Calu3 (cell line): ENCODE results near the gene TOMM70. TPM values are rescaled to one million over a fixed set of nuclear protein-coding genes. Genes with fewer than 3 reads are reported as not detected.
A peak's percentile ranks its signal among the peaks of the same experiment; 100 is the strongest.
"Not testable (repeated sequence)": the region's sequence is repeated elsewhere in the genome, so short reads cannot be mapped to it uniquely, and the experiment has no call there.

Experiments
- Bru-seq: library from RNA; stranded (reverse); fragments of 400-500 nt; gene quantifications from one replicate; lab custom pipeline; 2021; lab: Mats Ljungman, UMichigan
- BruChase-seq, 2 experiments: library from RNA; stranded (reverse); fragments of 400-500 nt; gene quantifications; one replicate each; lab custom pipeline; 2021; lab: Mats Ljungman, UMichigan
- BruUV-seq: library from RNA; stranded (reverse); fragments of 400-500 nt; replicated peaks from 2 replicates; lab custom pipeline; 2021; lab: Mats Ljungman, UMichigan
- CTCF ChIA-PET: fragments of 300-600 bp; sonication (Branson Sonifier 250); formaldehyde crosslinking; loops from one replicate; lab custom pipeline; 2022; ENCODE audit warnings: antibody characterized with exemption; lab: Charles Lee
- DNase-seq: peaks from one replicate; pipeline ENCODE4 v3.0.0; 2022
- H3K27ac Mint-ChIP-seq: one replicate; pipeline ENCODE4 v1.8.0; 2022; ENCODE audit warnings: mixed read lengths; ENCODE audit not compliant: unreplicated experiment
- H3K27me3 Mint-ChIP-seq: one replicate; pipeline ENCODE4 v1.8.0; 2022; ENCODE audit warnings: mixed read lengths; ENCODE audit not compliant: unreplicated experiment
- H3K36me3 Mint-ChIP-seq: one replicate; pipeline ENCODE4 v1.8.0; 2022; ENCODE audit warnings: mild to moderate bottlenecking, moderate library complexity, mixed read lengths; ENCODE audit not compliant: insufficient read depth, unreplicated experiment
- H3K4me1 Mint-ChIP-seq: one replicate; pipeline ENCODE4 v1.8.0; 2022; ENCODE audit warnings: mild to moderate bottlenecking, low read depth, mixed read lengths; ENCODE audit not compliant: unreplicated experiment
- H3K4me3 Mint-ChIP-seq: one replicate; pipeline ENCODE4 v1.8.0; 2022; ENCODE audit warnings: mild to moderate bottlenecking, low read depth, moderate library complexity, mixed read lengths; ENCODE audit not compliant: unreplicated experiment
- H3K9me3 Mint-ChIP-seq: one replicate; pipeline ENCODE4 v1.8.0; 2022; ENCODE audit warnings: low read depth, mixed read lengths; ENCODE audit not compliant: unreplicated experiment
- CTCF ChIP-seq: fragments of 200-600 bp; IDR thresholded peaks from one replicate; pipeline ENCODE4 v1.8.0; 2022; ENCODE audit warnings: antibody characterized with exemption; ENCODE audit not compliant: unreplicated experiment
- intact Hi-C: fragments of 100-400 bp; cut with micrococcal nuclease; formaldehyde crosslinking; loops from one replicate; pipeline ENCODE4 v1.10.0; 2022; ENCODE audit not compliant: unreplicated experiment
- long read RNA-seq: library from polyadenylated mRNA; stranded (forward); transcript quantifications from one replicate; pipeline ENCODE4 v2.0.0, GENCODE V29; 2022
- total RNA-seq: library from RNA; stranded (reverse); gene quantifications from 2 replicates; pipeline ENCODE4 v1.2.3, GENCODE V29; 2022

TOMM70 gene
- 49.5 and 49.9 TPM in 2 replicates for total RNA-seq
- Bru-seq, nascent RNA = percentile 87 among the genes with signal in this experiment
- BruChase-seq, experiment 1, labeled RNA remaining after a 6-hour chase = percentile 93 among the genes with signal in this experiment
- BruChase-seq, experiment 2, labeled RNA remaining after a 2-hour chase = percentile 88 among the genes with signal in this experiment
- long read RNA-seq, full-length matches to known transcripts = 8 of 19 reads
- long read RNA-seq, partial matches to known transcripts = 11 of 19 reads
- long read RNA-seq, other reads (novel, unspliced or antisense) = 0 of 19 reads

GRCh38 chr3:100400780-100401673 is at the start of gene TOMM70, which contains the start of gene LNP1:
TSS of gene TOMM70 (minus strand) at chr3:100401089. CDS start at chr3:100400949, 140 bp downstream.
TSS of gene LNP1 (plus strand) at chr3:100401539. CDS start at chr3:100429730, 28,191 bp downstream.
- peaks cover under 1% of the 10 kb centered on the region for H3K4me1 Mint-ChIP-seq
- CTCF ChIA-PET = interaction anchor here (0.6 to 1.0 kb wide), 4 partner anchors 202 to 569 kb away, joined by 3 to 6 read pairs (median 4); no protein-coding TSS in a partner anchor
- no peak for TF ChIP-seq CTCF
- H3K27me3 Mint-ChIP-seq = no peaks in the 10 kb centered on the region
- peak within 1 kb of the TSS; percentile 85 for H3K4me3 Mint-ChIP-seq
- no peaks in the 10 kb centered on the region for H3K9me3 Mint-ChIP-seq
- H3K36me3 Mint-ChIP-seq = peaks cover 37% of the 10 kb centered on the region
- H3K27ac Mint-ChIP-seq = peak within 1 kb of the TSS; percentile 98
- intact Hi-C loops = loop anchor here (5.0 kb wide), 1 partner anchor 191 kb away; no protein-coding TSS in a partner anchor
- BruUV-seq = no TSS peak
- DNase-seq = peak; percentile 96

- Mint-ChIP-seq H3K27ac (no peak overlapping the region), H3K4me3 (no peak overlapping the region), H3K36me3 (no peaks in the 10 kb centered on the region), H3K4me1 (no peaks in the 10 kb centered on the region), H3K27me3 (no peaks in the 10 kb centered on the region), H3K9me3 (peaks cover 4% of the 10 kb centered on the region)
- no peak for TF ChIP-seq CTCF
- DNase-seq = no peak
- intact Hi-C loops = no loop called here
- BruUV-seq = no TSS peak
- CTCF ChIA-PET = no interaction called here
Observed at GRCh38 chr3:100449214-100449613, 48.3 kb upstream of the TOMM70 start.

GRCh38 chr3:100448079-100448478 is 47.2 kb upstream of the TOMM70 start:
- peaks cover 4% of the 10 kb centered on the region for H3K9me3 Mint-ChIP-seq
- CTCF ChIA-PET = no interaction called here

GRCh38 chr3:100447067-100447466 is 46.2 kb upstream of the TOMM70 start:
- H3K36me3 Mint-ChIP-seq, BruUV-seq, DNase-seq, H3K27me3 Mint-ChIP-seq, H3K9me3 Mint-ChIP-seq, intact Hi-C loops, H3K4me3 Mint-ChIP-seq, H3K4me1 Mint-ChIP-seq, CTCF ChIA-PET, H3K27ac Mint-ChIP-seq: not testable (repeated sequence)

More at GRCh38 chr3:100448079-100448478, 47.2 kb upstream of the TOMM70 start:
- Mint-ChIP-seq H3K4me3 (no peak overlapping the region), H3K36me3 (no peaks in the 10 kb centered on the region), H3K27ac (no peak overlapping the region), H3K27me3 (no peaks in the 10 kb centered on the region), H3K4me1 (no peaks in the 10 kb centered on the region)
- no peak for DNase-seq
- BruUV-seq = no TSS peak
- intact Hi-C loops = no loop called here
- TF ChIP-seq CTCF = no peak
